HG03175 (cell line): Measurements from ENCODE around the gene KCNJ1.

Experiments used
- ATAC-seq: cut with Tn5 transposase; IDR thresholded peaks from one replicate; pipeline ENCODE4 v1.9.1; 2021; ENCODE audit warnings: mild to moderate bottlenecking, moderate library complexity; ENCODE audit not compliant: unreplicated experiment

The KCNJ1 gene

GRCh38 chr11:128854841-128855240, 12.3 kb downstream of the KCNJ1 start:
- no peak for ATAC-seq

- no peak for ATAC-seq
Measured at GRCh38 chr11:128853559-128853958, 13.5 kb downstream of the KCNJ1 start.

- ATAC-seq: no peak
Measured at GRCh38 chr11:128852327-128853023, 14.6 kb downstream of the KCNJ1 start.

GRCh38 chr11:128848815-128849455, 18.2 kb downstream of the KCNJ1 start:
- peak; percentile 86 for ATAC-seq

- ATAC-seq: no peak
Measured at GRCh38 chr11:128846985-128847384, 20.1 kb downstream of the KCNJ1 start.

- ATAC-seq: no peak
Measured at GRCh38 chr11:128845334-128845780, 21.7 kb downstream of the KCNJ1 start.

- no peak for ATAC-seq
Measured at GRCh38 chr11:128843198-128843785, 23.8 kb downstream of the KCNJ1 start.

GRCh38 chr11:128841461-128842072, 25.5 kb downstream of the KCNJ1 start:
- peak; percentile 66 for ATAC-seq

GRCh38 chr11:128840783-128841182, 26.3 kb downstream of the KCNJ1 start:
- no peak for ATAC-seq

- ATAC-seq: no peak
Measured at GRCh38 chr11:128840137-128840536, 27.0 kb downstream of the KCNJ1 start.

- ATAC-seq: no peak
Measured at GRCh38 chr11:128839081-128839480, 28.0 kb downstream of the KCNJ1 start.

GRCh38 chr11:128837627-128838026, 29.5 kb downstream of the KCNJ1 start:
- ATAC-seq: no peak

- ATAC-seq: no peak
Measured at GRCh38 chr11:128835741-128836430, 31.2 kb downstream of the KCNJ1 start.

GRCh38 chr11:128834157-128834556, 32.9 kb downstream of the KCNJ1 start:
- ATAC-seq: no peak

GRCh38 chr11:128832121-128832497, 35.0 kb downstream of the KCNJ1 start:
- ATAC-seq: no peak

GRCh38 chr11:128831174-128832120, 35.6 kb downstream of the KCNJ1 start:
- ATAC-seq: peak; percentile 83

- peak; percentile 39 for ATAC-seq
Measured at GRCh38 chr11:128830290-128831173, 36.6 kb downstream of the KCNJ1 start.

GRCh38 chr11:128828350-128828749, 38.7 kb downstream of the KCNJ1 start:
- ATAC-seq: no peak
